ENCODE data around the gene MAPK4.

Gene MAPK4

DNA sequence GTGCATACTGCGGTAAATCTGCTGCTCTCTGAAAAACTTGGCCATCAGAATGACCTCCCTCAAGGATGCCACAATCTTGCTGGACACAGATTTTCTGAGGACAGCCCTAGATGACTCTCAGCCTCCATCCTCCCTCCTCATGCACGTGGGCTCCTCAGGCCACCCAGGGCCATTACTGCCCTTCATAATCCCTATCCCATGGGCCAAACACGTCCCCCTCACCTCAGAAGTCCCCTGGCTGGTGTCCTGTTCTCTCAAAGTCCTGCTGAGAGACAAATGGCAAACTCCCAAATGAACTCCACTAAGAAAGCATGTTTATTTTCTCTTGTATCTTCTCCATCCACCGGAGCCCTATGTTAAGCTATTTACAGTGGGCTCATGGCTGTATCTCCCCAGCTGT is 134.3 kb downstream of the MAPK4 start:
- no peak overlapping the region for H3K4me2 ChIP-seq (ENCODE audit: low read depth, low read length, poor library complexity, severe bottlenecking)

DNA sequence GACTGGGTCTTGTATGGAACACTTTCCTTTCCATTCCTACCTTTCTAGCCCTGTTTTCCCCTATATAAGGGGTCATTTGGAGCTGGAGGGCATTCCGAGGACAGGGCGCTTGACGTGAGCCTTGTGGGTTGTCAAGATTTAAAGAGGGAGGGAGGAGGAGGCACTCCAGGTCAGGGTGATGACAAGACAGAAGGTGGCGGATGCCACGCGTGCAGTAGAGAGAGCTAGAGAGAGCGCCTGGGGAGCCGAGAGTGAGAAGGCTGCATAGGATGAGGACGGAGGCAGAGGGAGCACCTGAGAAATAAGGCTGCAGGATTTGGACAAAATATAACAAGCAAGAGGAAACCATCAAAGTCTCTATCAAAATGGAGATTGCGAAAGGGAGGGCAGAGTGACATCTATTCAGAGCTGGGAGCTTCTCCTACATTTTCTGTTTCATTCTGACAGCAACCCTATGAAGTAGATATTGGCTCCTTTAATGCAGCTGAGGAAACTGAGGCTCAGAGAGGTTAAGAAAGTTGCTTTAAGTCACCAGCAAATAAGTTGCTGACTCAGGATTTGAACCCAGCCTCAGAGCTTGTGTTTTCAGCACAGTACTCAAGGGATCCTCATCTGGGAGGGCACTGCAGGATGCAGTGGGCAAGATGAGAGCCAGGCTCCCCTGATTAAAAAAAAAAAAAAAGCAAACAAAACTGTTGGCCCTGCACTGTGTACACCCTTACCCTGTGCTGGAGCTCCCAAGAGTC is 135.7 kb downstream of the MAPK4 start:
- Histone ChIP-seq H3K79me2 (ENCODE audit: insufficient read depth, low read length) (no peaks in the 10 kb centered on the region), H3K9ac (ENCODE audit: low read depth, low read length, poor library complexity, severe bottlenecking) (no peak overlapping the region), H3K4me3 (ENCODE audit: low read length, poor library complexity, severe bottlenecking) (no peak overlapping the region), H3K9me2 (replicated peaks; ENCODE audit: low read depth, low read length) (no peaks in the 10 kb centered on the region), H3K27me3 (ENCODE audit: insufficient read depth, low read length, poor library complexity, severe bottlenecking) (no peaks in the 10 kb centered on the region), H4K20me1 (ENCODE audit: insufficient read depth, low read length, poor library complexity, severe bottlenecking) (no peaks in the 10 kb centered on the region), H3K36me3 (ENCODE audit: insufficient read depth, low read length) (no peaks in the 10 kb centered on the region), H2AFZ (ENCODE audit: low read length) (no peak overlapping the region), H3K4me1 (ENCODE audit: insufficient read depth, low read length, poor library complexity, severe bottlenecking) (no peaks in the 10 kb centered on the region), H3F3A (ENCODE audit: low read depth) (no peaks in the 10 kb centered on the region), H3K9me3 (ENCODE audit: insufficient read depth, low read depth, low read length) (no peaks in the 10 kb centered on the region), H3K4me2 (ENCODE audit: low read depth, low read length, poor library complexity, severe bottlenecking) (no peak overlapping the region)
- no peak for TF ChIP-seq CTCF (conservative IDR thresholded peaks at IDR 0.05; ENCODE audit: low read length)
- TF ChIP-seq EZH2phosphoT487 (IDR thresholded peaks at IDR 0.05; ENCODE audit: borderline replicate concordance) = no peak

More for the DNA sequence above, 134.3 kb downstream of the MAPK4 start:
- Histone ChIP-seq H2AFZ (ENCODE audit: low read length) (no peak overlapping the region), H4K20me1 (ENCODE audit: insufficient read depth, low read length, poor library complexity, severe bottlenecking) (no peaks in the 10 kb centered on the region), H3K9me2 (replicated peaks; ENCODE audit: low read depth, low read length) (no peaks in the 10 kb centered on the region), H3K36me3 (ENCODE audit: insufficient read depth, low read length) (no peaks in the 10 kb centered on the region), H3K4me3 (ENCODE audit: low read length, poor library complexity, severe bottlenecking) (no peak overlapping the region), H3F3A (ENCODE audit: low read depth) (no peaks in the 10 kb centered on the region), H3K27me3 (ENCODE audit: insufficient read depth, low read length, poor library complexity, severe bottlenecking) (no peaks in the 10 kb centered on the region), H3K79me2 (ENCODE audit: insufficient read depth, low read length) (no peaks in the 10 kb centered on the region), H3K9me3 (ENCODE audit: insufficient read depth, low read depth, low read length) (no peaks in the 10 kb centered on the region), H3K4me1 (ENCODE audit: insufficient read depth, low read length, poor library complexity, severe bottlenecking) (no peaks in the 10 kb centered on the region), H3K9ac (ENCODE audit: low read depth, low read length, poor library complexity, severe bottlenecking) (no peak overlapping the region)
- TF ChIP-seq EZH2phosphoT487 (IDR thresholded peaks at IDR 0.05; ENCODE audit: borderline replicate concordance) (no peak), CTCF (conservative IDR thresholded peaks at IDR 0.05; ENCODE audit: low read length) (no peak)

DNA sequence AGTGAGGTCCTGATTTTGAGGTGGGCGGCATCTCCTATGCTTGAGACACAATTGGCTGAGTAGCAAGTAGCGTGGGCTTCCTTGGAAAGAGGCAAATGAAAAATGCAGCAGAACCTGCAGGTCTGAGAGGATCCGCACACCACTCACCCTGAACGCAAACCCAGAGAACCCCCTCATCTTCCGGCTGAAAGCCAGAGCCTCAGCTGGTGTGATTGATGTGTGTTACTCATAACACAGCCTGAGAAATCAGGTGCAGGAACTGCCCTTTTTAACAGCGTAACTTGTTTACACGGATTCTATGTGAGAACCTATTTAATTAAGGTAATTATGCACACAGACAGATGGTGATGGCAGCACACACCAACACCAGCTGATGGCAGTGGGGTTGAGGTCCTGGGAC is 136.5 kb downstream of the MAPK4 start:
- no peaks in the 10 kb centered on the region for H4K20me1 ChIP-seq (ENCODE audit: insufficient read depth, low read length, poor library complexity, severe bottlenecking)
- H3K27me3 ChIP-seq (ENCODE audit: insufficient read depth, low read length, poor library complexity, severe bottlenecking) = no peaks in the 10 kb centered on the region
- no peak for TF ChIP-seq CTCF (conservative IDR thresholded peaks at IDR 0.05; ENCODE audit: low read length)
- TF ChIP-seq EZH2phosphoT487 (IDR thresholded peaks at IDR 0.05; ENCODE audit: borderline replicate concordance) = no peak
- no peaks in the 10 kb centered on the region for H3F3A ChIP-seq (ENCODE audit: low read depth)
- H2AFZ ChIP-seq (ENCODE audit: low read length) = no peak overlapping the region
- H3K36me3 ChIP-seq (ENCODE audit: insufficient read depth, low read length) = no peaks in the 10 kb centered on the region
- H3K9ac ChIP-seq (ENCODE audit: low read depth, low read length, poor library complexity, severe bottlenecking) = no peak overlapping the region
- H3K4me1 ChIP-seq (ENCODE audit: insufficient read depth, low read length, poor library complexity, severe bottlenecking) = no peaks in the 10 kb centered on the region
- no peaks in the 10 kb centered on the region for H3K9me2 ChIP-seq (replicated peaks; ENCODE audit: low read depth, low read length)
- no peak overlapping the region for H3K4me2 ChIP-seq (ENCODE audit: low read depth, low read length, poor library complexity, severe bottlenecking)
- no peak overlapping the region for H3K4me3 ChIP-seq (ENCODE audit: low read length, poor library complexity, severe bottlenecking)
- no peaks in the 10 kb centered on the region for H3K9me3 ChIP-seq (ENCODE audit: insufficient read depth, low read depth, low read length)
- H3K79me2 ChIP-seq (ENCODE audit: insufficient read depth, low read length) = no peaks in the 10 kb centered on the region
